ENCODE measurements around the gene KCNJ4. TPM values are rescaled to one million over a fixed set of nuclear protein-coding genes. Genes with fewer than 3 reads are reported as not detected.

The KCNJ4 gene
- total RNA-seq, 1 experiment from 2014 or later, result not detected

DNA sequence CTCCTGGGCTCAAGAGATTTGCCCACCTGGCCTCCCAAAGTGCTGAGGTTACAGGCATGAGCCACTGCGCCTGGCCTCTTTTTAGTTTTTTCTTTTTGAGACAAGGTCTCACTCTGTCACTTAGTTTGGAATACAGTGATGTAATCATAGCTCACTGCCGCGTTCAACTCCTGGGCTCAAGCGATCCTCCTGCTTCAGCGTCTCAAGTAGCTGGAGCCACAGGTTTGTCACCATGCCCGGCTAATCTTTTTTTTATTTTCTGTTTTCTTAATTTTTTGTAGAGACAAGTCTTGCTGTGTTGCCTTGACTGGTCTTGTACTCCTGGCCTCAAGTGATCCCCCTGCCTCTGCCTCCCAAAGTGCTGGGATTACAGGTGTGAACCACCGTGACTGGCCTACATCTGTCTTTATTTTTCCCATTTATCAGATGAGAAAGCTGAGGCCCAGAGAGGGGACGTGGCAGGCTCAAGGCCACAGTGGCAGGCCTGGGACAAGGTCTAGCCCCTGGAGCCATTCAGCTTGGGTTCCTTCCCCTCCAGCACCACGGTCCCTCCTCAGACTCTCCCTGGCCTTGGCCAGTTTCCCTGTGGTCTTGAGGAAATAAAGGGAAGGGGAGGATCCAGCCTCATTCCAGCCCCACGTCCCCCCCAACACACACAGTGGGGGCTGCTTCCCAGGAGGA lies 10.1 kb upstream of the KCNJ4 start:
- CTCF ChIA-PET, result no interaction called here

DNA sequence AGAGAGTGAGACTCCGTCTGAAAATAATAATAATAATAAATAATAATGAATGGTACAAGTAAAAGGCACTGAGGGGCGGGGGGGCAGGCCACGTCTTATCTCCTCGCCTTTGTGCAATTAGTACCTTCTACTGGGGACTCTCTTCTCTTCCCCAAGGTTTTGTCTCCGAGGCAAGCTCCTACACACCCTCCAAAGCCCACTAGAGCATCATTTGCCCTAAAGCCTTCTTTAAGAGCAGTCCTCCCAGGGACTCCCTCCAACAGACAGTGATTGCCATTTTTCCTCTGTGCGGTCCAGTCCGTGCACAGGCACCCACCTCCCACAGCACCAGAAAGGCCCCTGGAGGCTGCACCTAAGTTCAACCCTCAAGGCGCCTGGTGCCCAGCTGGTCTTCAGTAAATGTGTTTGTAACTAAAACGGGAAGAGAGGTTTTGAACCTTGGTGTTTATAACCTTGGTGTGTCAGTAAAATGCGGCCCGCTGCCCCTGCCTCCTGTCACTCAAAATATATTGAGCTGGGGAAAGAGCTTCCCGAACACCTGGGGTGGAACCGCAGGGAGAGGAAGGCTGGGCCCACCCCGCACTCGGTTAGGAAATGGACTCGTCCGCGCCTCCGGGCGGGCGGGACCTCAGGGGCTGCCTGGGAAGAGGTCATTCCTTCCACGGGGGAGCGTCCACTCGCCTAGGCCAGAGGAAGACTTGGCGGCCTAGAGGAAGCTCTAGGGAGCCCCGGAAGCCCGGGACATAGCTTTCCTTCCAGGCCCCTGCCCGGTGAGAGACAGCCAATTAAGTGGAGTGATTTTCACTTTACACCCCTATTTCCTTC lies 8.2 kb upstream of the KCNJ4 start:
- H3K36me3 ChIP-seq (ENCODE audit: low read depth, low read length), result no peaks in the 10 kb centered on the region
- no peak overlapping the region for H3K9ac ChIP-seq (ENCODE audit: low read length)
- H3K27ac ChIP-seq (ENCODE audit: low read length), result no peak overlapping the region
- H3K4me2 ChIP-seq (ENCODE audit: low read length), result no peak overlapping the region
- ATAC-seq (no peak), DNase-seq (no peak)
- no peak overlapping the region for H3K4me3 ChIP-seq (ENCODE audit: low read length)
- peaks cover 5% of the 10 kb centered on the region; the same call in 1 of the 2 replicates for H3K4me1 ChIP-seq (ENCODE audit: insufficient read depth, low read length)
- no peak overlapping the region for H2AFZ ChIP-seq (ENCODE audit: low read length)
- H3K27me3 ChIP-seq (ENCODE audit: low read length), result no peaks in the 10 kb centered on the region
- H4K20me1 ChIP-seq (ENCODE audit: low read length), result no peaks in the 10 kb centered on the region
- CTCF ChIA-PET, result no interaction called here
- POLR2A ChIA-PET (ENCODE audit: unreplicated experiment), result no interaction called here
- H3F3A ChIP-seq (ENCODE audit: low read length, unreplicated experiment), result no peaks in the 10 kb centered on the region
- intact Hi-C loops (cut with micrococcal nuclease), result no loop called here
- BruUV-seq (replicated peaks), result no TSS peak
- H3K9me3 ChIP-seq (ENCODE audit: low read length), result no peaks in the 10 kb centered on the region
- TF ChIP-seq, protein P1, sequence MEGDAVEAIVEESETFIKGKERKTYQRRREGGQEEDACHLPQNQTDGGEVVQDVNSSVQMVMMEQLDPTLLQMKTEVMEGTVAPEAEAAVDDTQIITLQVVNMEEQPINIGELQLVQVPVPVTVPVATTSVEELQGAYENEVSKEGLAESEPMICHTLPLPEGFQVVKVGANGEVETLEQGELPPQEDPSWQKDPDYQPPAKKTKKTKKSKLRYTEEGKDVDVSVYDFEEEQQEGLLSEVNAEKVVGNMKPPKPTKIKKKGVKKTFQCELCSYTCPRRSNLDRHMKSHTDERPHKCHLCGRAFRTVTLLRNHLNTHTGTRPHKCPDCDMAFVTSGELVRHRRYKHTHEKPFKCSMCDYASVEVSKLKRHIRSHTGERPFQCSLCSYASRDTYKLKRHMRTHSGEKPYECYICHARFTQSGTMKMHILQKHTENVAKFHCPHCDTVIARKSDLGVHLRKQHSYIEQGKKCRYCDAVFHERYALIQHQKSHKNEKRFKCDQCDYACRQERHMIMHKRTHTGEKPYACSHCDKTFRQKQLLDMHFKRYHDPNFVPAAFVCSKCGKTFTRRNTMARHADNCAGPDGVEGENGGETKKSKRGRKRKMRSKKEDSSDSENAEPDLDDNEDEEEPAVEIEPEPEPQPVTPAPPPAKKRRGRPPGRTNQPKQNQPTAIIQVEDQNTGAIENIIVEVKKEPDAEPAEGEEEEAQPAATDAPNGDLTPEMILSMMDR (conservative IDR thresholded peaks at IDR 0.05; ENCODE audit: low read depth, low read length), result no peak
- TF ChIP-seq EZH2 (IDR thresholded peaks at IDR 0.05; ENCODE audit: low read length, unreplicated experiment), result no peak
- TF ChIP-seq EZH2phosphoT487 (IDR thresholded peaks at IDR 0.05; ENCODE audit: borderline replicate concordance, low read length), result no peak
- no peaks in the 10 kb centered on the region for H3K9me2 ChIP-seq (replicated peaks; ENCODE audit: low read length)
- no peaks in the 10 kb centered on the region for H3K79me2 ChIP-seq (ENCODE audit: low read length)

More for the DNA sequence above, 10.1 kb upstream of the KCNJ4 start:
- Histone ChIP-seq H3K9ac (ENCODE audit: low read length) (no peak overlapping the region), H3K27ac (ENCODE audit: low read length) (no peak overlapping the region), H3K9me3 (ENCODE audit: low read length) (no peaks in the 10 kb centered on the region), H3K4me2 (ENCODE audit: low read length) (no peak overlapping the region), H4K20me1 (ENCODE audit: low read length) (no peaks in the 10 kb centered on the region), H3F3A (ENCODE audit: low read length, unreplicated experiment) (no peaks in the 10 kb centered on the region), H3K79me2 (ENCODE audit: low read length) (no peaks in the 10 kb centered on the region), H2AFZ (ENCODE audit: low read length) (no peak overlapping the region), H3K4me3 (ENCODE audit: low read length) (no peak overlapping the region), H3K4me1 (ENCODE audit: insufficient read depth, low read length) (peaks cover 5% of the 10 kb centered on the region; the same call in 1 of the 2 replicates), H3K27me3 (ENCODE audit: low read length) (no peaks in the 10 kb centered on the region), H3K36me3 (ENCODE audit: low read depth, low read length) (no peaks in the 10 kb centered on the region), H3K9me2 (replicated peaks; ENCODE audit: low read length) (no peaks in the 10 kb centered on the region)
- intact Hi-C loops (cut with micrococcal nuclease), result no loop called here
- ATAC-seq, result no peak
- POLR2A ChIA-PET (ENCODE audit: unreplicated experiment), result no interaction called here
- DNase-seq, result no peak
- TF ChIP-seq, protein P1 (conservative IDR thresholded peaks at IDR 0.05; ENCODE audit: low read depth, low read length), result no peak
- TF ChIP-seq EZH2 (IDR thresholded peaks at IDR 0.05; ENCODE audit: low read length, unreplicated experiment), result no peak
- no peak for TF ChIP-seq EZH2phosphoT487 (IDR thresholded peaks at IDR 0.05; ENCODE audit: borderline replicate concordance, low read length)
- no TSS peak for BruUV-seq (replicated peaks)
